H1 (cell line): ENCODE data around the gene SPTLC3. TPM values are rescaled to one million over a fixed set of nuclear protein-coding genes. Genes with fewer than 3 reads are reported as not detected.

Experiments
- CTCF ChIA-PET: fragments of 300-600 bp; sonication (Branson Sonifier 250); formaldehyde crosslinking; loops from one replicate; lab custom pipeline; 2021; ENCODE audit not compliant: partially characterized antibody; lab: Charles Lee
- POLR2A ChIA-PET: fragments of 300-600 bp; sonication (Branson Sonifier 250); formaldehyde crosslinking; loops from one replicate; lab custom pipeline; 2021; ENCODE audit warnings: inconsistent platforms; ENCODE audit not compliant: partially characterized antibody; lab: Charles Lee
- DNase-seq, 2 experiments: peaks; one replicate each; pipeline versions ENCODE4 v3.0.0 to v3.0.0-alpha.2; 2010 to 2022; ENCODE audit warnings: low spot score in 2 of 2, low read depth in 1 of 2, mixed read lengths in 1 of 2
- FAIRE-seq: peaks from 2 replicates; lab custom pipeline; 2011; peaks lifted over from hg19 to GRCh38; lab: Jason Lieb, UNC
- H2AFZ ChIP-seq: 2 replicates; pipeline ENCODE4 v1.8.1; 2012; ENCODE audit warnings: low read length, inconsistent platforms
- H2AK5ac ChIP-seq: 2 replicates; pipeline ENCODE4 v1.6.1; 2013; ENCODE audit warnings: low read depth, low read length
- H2BK120ac ChIP-seq: replicated peaks from 2 replicates; pipeline ENCODE3; 2013; ENCODE audit warnings: low read depth, low read length, inconsistent platforms
- H2BK12ac ChIP-seq: 2 replicates; pipeline ENCODE4 v1.6.1; 2013; ENCODE audit warnings: low read depth, low read length
- H2BK15ac ChIP-seq: 2 replicates; pipeline ENCODE4 v1.6.1; 2013; ENCODE audit warnings: low read length
- H2BK20ac ChIP-seq: 2 replicates; pipeline ENCODE4 v1.6.1; 2013; ENCODE audit warnings: low read length
- H2BK5ac ChIP-seq: 2 replicates; pipeline ENCODE4 v1.6.1; 2013; ENCODE audit warnings: low read depth, low read length
- H3K14ac ChIP-seq: 2 replicates; pipeline ENCODE4 v1.6.1; 2013; ENCODE audit warnings: inconsistent platforms; ENCODE audit not compliant: insufficient read length
- H3K18ac ChIP-seq: 2 replicates; pipeline ENCODE4 v1.6.1; 2013; ENCODE audit warnings: low read length; ENCODE audit errors: extremely low read depth
- H3K23ac ChIP-seq: 2 replicates; pipeline ENCODE4 v1.6.1; 2013; ENCODE audit warnings: inconsistent platforms; ENCODE audit not compliant: insufficient read length
- H3K23me2 ChIP-seq: 2 replicates; pipeline ENCODE4 v1.6.1; 2013; ENCODE audit warnings: low read depth, low read length
- H3K27ac ChIP-seq: 2 replicates; pipeline ENCODE4 v1.6.1; 2011; ENCODE audit warnings: low read depth, low read length, inconsistent platforms
- H3K27me3 ChIP-seq, 4 experiments: replicated peaks in 1 of 4; 1 replicate in 1 of 4; 2 replicates in 3 of 4; pipeline versions ENCODE4 v1.6.1 to v1.8.1; 2011 to 2013; ENCODE audit warnings: low read length in 3 of 4, mild to moderate bottlenecking in 3 of 4, inconsistent platforms in 2 of 4, mixed read lengths in 2 of 4, moderate library complexity in 1 of 4; ENCODE audit not compliant: control insufficient read depth in 3 of 4, insufficient read depth in 3 of 4; ENCODE audit errors: extremely low read depth in 1 of 4
- H3K36me3 ChIP-seq, 4 experiments: 2 replicates each; pipeline versions ENCODE4 v1.6.1 to v1.8.1; 2011 to 2013; ENCODE audit warnings: mild to moderate bottlenecking in 4 of 4, low read length in 3 of 4, moderate library complexity in 2 of 4, control low read depth in 1 of 4, inconsistent platforms in 1 of 4; ENCODE audit not compliant: insufficient read depth in 4 of 4, control insufficient read depth in 2 of 4
- H3K4ac ChIP-seq: replicated peaks from 2 replicates; pipeline ENCODE3; 2013; ENCODE audit warnings: low read length, low read depth, mixed read lengths, inconsistent platforms; ENCODE audit not compliant: insufficient read length
- H3K4me1 ChIP-seq, 4 experiments: replicated peaks in 1 of 4; 1 replicate in 1 of 4; 2 replicates in 3 of 4; pipeline versions ENCODE4 v1.6.1 to v1.8.1; 2011 to 2013; ENCODE audit warnings: low read length in 3 of 4, inconsistent platforms in 2 of 4, mixed read lengths in 1 of 4; ENCODE audit not compliant: insufficient read depth in 4 of 4, control insufficient read depth in 3 of 4
- H3K4me2 ChIP-seq, 2 experiments: 2 replicates each; pipeline versions ENCODE4 v1.6.1 to v1.8.1; 2011 to 2013; ENCODE audit warnings: low read depth in 2 of 2, low read length in 2 of 2, control low read depth in 1 of 2, inconsistent platforms in 1 of 2, mild to moderate bottlenecking in 1 of 2; ENCODE audit not compliant: insufficient read depth in 1 of 2
- H3K4me3 ChIP-seq, 4 experiments: fragments of 200-600, 300-600 bp in 1 of 4; sonication (generic), shearing (Covaris generic), sonication (Bioruptor Twin) in 1 of 4; 2 replicates each; pipeline versions ENCODE4 v1.5.1 to v1.8.1; 2011 to 2016; ENCODE audit warnings: low read length in 4 of 4, low read depth in 3 of 4, control low read depth in 2 of 4, inconsistent platforms in 2 of 4, mild to moderate bottlenecking in 2 of 4, mixed read lengths in 1 of 4, moderate library complexity in 1 of 4; ENCODE audit not compliant: insufficient read depth in 2 of 4; ENCODE audit errors: extremely low read depth in 1 of 4
- H3K56ac ChIP-seq: replicated peaks from 2 replicates; pipeline ENCODE3; 2013; ENCODE audit warnings: low read depth, mild to moderate bottlenecking, mixed read lengths, low read length, inconsistent platforms; ENCODE audit not compliant: insufficient read length
- H3K79me1 ChIP-seq: 2 replicates; pipeline ENCODE4 v1.6.1; 2013; ENCODE audit warnings: low read depth, low read length, control low read depth
- H3K79me2 ChIP-seq, 2 experiments: 2 replicates each; pipeline versions ENCODE4 v1.6.1 to v1.8.1; 2012 to 2013; ENCODE audit warnings: low read length in 2 of 2, mild to moderate bottlenecking in 2 of 2, inconsistent platforms in 1 of 2; ENCODE audit not compliant: insufficient read depth in 2 of 2, control insufficient read depth in 1 of 2
- H3K9ac ChIP-seq, 4 experiments: replicated peaks in 1 of 4; 1 replicate in 1 of 4; 2 replicates in 3 of 4; pipeline versions ENCODE4 v1.6.1 to v1.8.1; 2011 to 2013; ENCODE audit warnings: low read depth in 3 of 4, low read length in 3 of 4, control low read depth in 2 of 4, mild to moderate bottlenecking in 2 of 4, moderate library complexity in 2 of 4, inconsistent platforms in 1 of 4; ENCODE audit errors: extremely low read depth in 1 of 4
- H3K9me3 ChIP-seq, 2 experiments: 2 replicates each; pipeline versions ENCODE4 v1.6.1 to v1.8.1; 2012 to 2013; ENCODE audit warnings: mild to moderate bottlenecking in 2 of 2, moderate library complexity in 2 of 2, control low read depth in 1 of 2, inconsistent platforms in 1 of 2, low read depth in 1 of 2, low read length in 1 of 2, mixed read lengths in 1 of 2; ENCODE audit not compliant: insufficient read depth in 2 of 2
- H4K20me1 ChIP-seq, 2 experiments: replicated peaks in 1 of 2; 2 replicates each; pipeline versions ENCODE3 to v1.8.1; 2011 to 2013; ENCODE audit warnings: inconsistent platforms in 2 of 2, low read length in 2 of 2, mild to moderate bottlenecking in 1 of 2; ENCODE audit not compliant: insufficient read depth in 2 of 2, control insufficient read depth in 1 of 2
- H4K5ac ChIP-seq: 2 replicates; pipeline ENCODE4 v1.6.1; 2013; ENCODE audit warnings: low read length, low read depth, mixed read lengths, inconsistent platforms; ENCODE audit not compliant: insufficient read length
- H4K8ac ChIP-seq: 2 replicates; pipeline ENCODE4 v1.8.0; 2013; ENCODE audit warnings: mild to moderate bottlenecking, moderate library complexity, low read length, inconsistent platforms; ENCODE audit not compliant: insufficient read depth; ENCODE audit errors: extremely low read depth
- H4K91ac ChIP-seq: replicated peaks from 2 replicates; pipeline ENCODE3; 2013; ENCODE audit warnings: low read length, mixed read lengths, inconsistent platforms; ENCODE audit not compliant: insufficient read length
- EP300 ChIP-seq, 2 experiments: IDR thresholded peaks; 1 replicate in 1 of 2; 2 replicates in 1 of 2; pipeline ENCODE4 v1.6.1; 2011 to 2012; ENCODE audit warnings: low read depth in 2 of 2, low read length in 2 of 2, mild to moderate bottlenecking in 2 of 2, borderline replicate concordance in 1 of 2, inconsistent platforms in 1 of 2, moderate library complexity in 1 of 2
- FOSL1 ChIP-seq: IDR thresholded peaks from 2 replicates; pipeline ENCODE4 v1.6.1; 2011; ENCODE audit warnings: mild to moderate bottlenecking, low read depth, low read length, moderate library complexity; ENCODE audit not compliant: insufficient read depth
- GABPA ChIP-seq: IDR thresholded peaks from 2 replicates; pipeline ENCODE4 v1.6.1; 2011; ENCODE audit warnings: mild to moderate bottlenecking, low read length, moderate library complexity, borderline replicate concordance; ENCODE audit not compliant: insufficient read depth
- KDM5A ChIP-seq: fragments of 200-600 bp; IDR thresholded peaks from 2 replicates; pipeline ENCODE4 v1.7.1; 2012; ENCODE audit warnings: mild to moderate bottlenecking, low read length, inconsistent platforms, mixed read lengths
- NANOG ChIP-seq: IDR thresholded peaks from 2 replicates; pipeline ENCODE4 v1.6.1; 2011; ENCODE audit warnings: low read length, low read depth, mild to moderate bottlenecking, inconsistent platforms; ENCODE audit not compliant: insufficient read depth, poor library complexity, severe bottlenecking
- whole genome bisulfite sequencing, 2 experiments: shearing (Covaris generic) in 1 of 2; methylation state at CpG; one replicate each; pipeline versions ENCODE4 v1.1.6 to v1.1.7; 2013 to 2015; ENCODE audit warnings: low lambda C conversion rate in 2 of 2, mixed read lengths in 2 of 2, inconsistent platforms in 1 of 2, low coverage in 1 of 2, missing lambda C conversion rate in 1 of 2; ENCODE audit not compliant: insufficient replicate concordance in 2 of 2, insufficient coverage in 1 of 2, insufficient read length in 1 of 2; ENCODE audit errors: extremely low coverage in 1 of 2, missing lambda C conversion rate in 1 of 2; 5-methylcytosine and 5-hydroxymethylcytosine counted together
- polyA plus RNA-seq, 7 experiments: library from polyadenylated mRNA; depleted of rRNA in 3 of 7; stranded (reverse) in 5 of 7; unstranded in 2 of 7; fragments of >200 nt in 5 of 7; fragments of 200-250 nt in 2 of 7; gene quantifications; 1 replicate in 5 of 7; 2 replicates in 1 of 7; 4 replicates in 1 of 7; pipeline versions ENCODE4 v1.2.1 to v1.2.3, GENCODE V29; 2011 to 2013; ENCODE audit warnings: missing spikeins in 2 of 7, mixed read lengths in 2 of 7
- total RNA-seq: library from RNA; stranded (reverse); fragmentation: NEBNext Ultra II Directional; extraction: Animal tissue kit (Norgen Biotek cat#: 25700); gene quantifications from 2 replicates; pipeline ENCODE4 v1.2.1, GENCODE V29; 2021

SPTLC3 gene
- total and polyA plus RNA-seq, 2 of the 8 experiments (the other 6 are each of a cell fraction or from before 2014, with no cell fraction given): 0.23 to 0.82 TPM

GRCh38 chr20:13130061-13130706 is 121.4 kb downstream of the SPTLC3 start:
- no peaks in the 10 kb centered on the region; a peak in 1 of 7 replicates for H3K4me1 ChIP-seq
- no peak overlapping the region for H3K23ac ChIP-seq
- H2BK20ac ChIP-seq: no peak overlapping the region
- no peak overlapping the region for H3K14ac ChIP-seq
- no peaks in the 10 kb centered on the region for H3K27me3 ChIP-seq
- no peak overlapping the region for H4K5ac ChIP-seq
- ChIA-PET CTCF (interaction anchor here (0.9 to 1.6 kb wide), 4 partner anchors 10 to 1574 kb away, joined by 3 to 5 read pairs (median 4); no protein-coding TSS in a partner anchor), POLR2A (no interaction called here)
- H2BK120ac ChIP-seq: no peak overlapping the region
- no peak overlapping the region for H3K9ac ChIP-seq
- H3K27ac ChIP-seq: no peak overlapping the region
- H3K4me2 ChIP-seq: no peak overlapping the region
- WGBS, 2 experiments: 83% methylated on average over 3 of the region's 3 CpGs; no CpG with 5 or more reads in 1 of the 2 experiments
- no peaks in the 10 kb centered on the region for H3K36me3 ChIP-seq
- FAIRE-seq (no peak), DNase-seq (no peak)
- no peak overlapping the region for H3K4me3 ChIP-seq
- no peak overlapping the region for H2BK15ac ChIP-seq
- no peaks in the 10 kb centered on the region; the same call in 1 of the 2 replicates for H3K23me2 ChIP-seq
- H2BK12ac ChIP-seq: no peak overlapping the region
- H3K18ac ChIP-seq: no peak overlapping the region
- no peak overlapping the region for H3K4ac ChIP-seq
- H4K91ac ChIP-seq: no peak overlapping the region
- H3K9me3 ChIP-seq: no peaks in the 10 kb centered on the region
- H2BK5ac ChIP-seq: no peak overlapping the region
- no peaks in the 10 kb centered on the region for H3K79me2 ChIP-seq
- no peak overlapping the region for H2AFZ ChIP-seq
- H4K8ac ChIP-seq: no peak overlapping the region
- H2AK5ac ChIP-seq: no peak overlapping the region
- H3K79me1 ChIP-seq: no peaks in the 10 kb centered on the region
- no peak for TF ChIP-seq EP300 (IDR thresholded peaks at IDR 0.05; ENCODE audit: borderline replicate concordance in 1 of 2, low read depth in 2 of 2, low read length in 2 of 2)
- TF ChIP-seq KDM5A: no peak
- TF ChIP-seq GABPA: no peak
- TF ChIP-seq NANOG: no peak
- TF ChIP-seq FOSL1: no peak
- H3K56ac ChIP-seq: no peak overlapping the region
- H4K20me1 ChIP-seq: no peaks in the 10 kb centered on the region
